H9 (cell line): ENCODE data around the gene RDM1. TPM values are rescaled to one million over a fixed set of nuclear protein-coding genes. Genes with fewer than 3 reads are reported as not detected.

ENCODE experiments used
- DNase-seq: peaks from one replicate; pipeline ENCODE4 v3.0.0-alpha.2; 2017
- H2AFZ ChIP-seq: one replicate; pipeline ENCODE4 v1.6.1; 2013; ENCODE audit warnings: mild to moderate bottlenecking, low read length, control low read depth, moderate library complexity
- H2AK5ac ChIP-seq: 2 replicates; pipeline ENCODE4 v1.6.1; 2013; ENCODE audit warnings: low read length, control low read depth, mixed read lengths; ENCODE audit not compliant: insufficient read length
- H2BK120ac ChIP-seq: one replicate; pipeline ENCODE4 v1.6.1; 2013; ENCODE audit warnings: low read depth, mild to moderate bottlenecking, low read length, control low read depth, inconsistent platforms; ENCODE audit not compliant: poor library complexity, severe bottlenecking
- H2BK12ac ChIP-seq: 2 replicates; pipeline ENCODE4 v1.6.1; 2013; ENCODE audit warnings: low read length, control low read depth, mixed read lengths, low read depth; ENCODE audit not compliant: insufficient read length
- H2BK15ac ChIP-seq: 2 replicates; pipeline ENCODE4 v1.6.1; 2013; ENCODE audit warnings: low read depth, low read length, control low read depth
- H2BK20ac ChIP-seq: one replicate; pipeline ENCODE4 v1.6.1; 2013; ENCODE audit warnings: low read depth, mild to moderate bottlenecking, low read length, control low read depth, inconsistent platforms; ENCODE audit not compliant: poor library complexity, severe bottlenecking
- H2BK5ac ChIP-seq: 2 replicates; pipeline ENCODE4 v1.6.1; 2013; ENCODE audit warnings: low read length, control low read depth, mixed read lengths; ENCODE audit not compliant: insufficient read length
- H3K14ac ChIP-seq: 2 replicates; pipeline ENCODE4 v1.6.1; 2013; ENCODE audit warnings: low read length, control low read depth; ENCODE audit not compliant: insufficient read depth
- H3K18ac ChIP-seq: 2 replicates; pipeline ENCODE4 v1.6.1; 2013; ENCODE audit warnings: low read depth, mild to moderate bottlenecking, mixed read lengths, low read length, control low read depth; ENCODE audit not compliant: insufficient read length
- H3K23ac ChIP-seq: 2 replicates; pipeline ENCODE4 v1.6.1; 2013; ENCODE audit warnings: low read length, control low read depth, mixed read lengths, low read depth; ENCODE audit not compliant: insufficient read length
- H3K23me2 ChIP-seq: 2 replicates; pipeline ENCODE4 v1.6.1; 2013; ENCODE audit warnings: low read depth, mild to moderate bottlenecking, mixed read lengths, low read length, control low read depth; ENCODE audit not compliant: insufficient read length, poor library complexity, severe bottlenecking
- H3K27ac ChIP-seq: 2 replicates; pipeline ENCODE4 v1.5.1; 2013; ENCODE audit warnings: low read length, control low read depth, mixed read lengths, low read depth; ENCODE audit not compliant: insufficient read length
- H3K27me3 ChIP-seq: 2 replicates; pipeline ENCODE4 v1.6.1; 2013; ENCODE audit warnings: low read length, control low read depth, inconsistent platforms; ENCODE audit not compliant: insufficient read depth
- H3K4ac ChIP-seq: 2 replicates; pipeline ENCODE4 v1.6.1; 2013; ENCODE audit warnings: low read depth, mild to moderate bottlenecking, control low read depth, inconsistent platforms, low read length, moderate library complexity
- H3K4me1 ChIP-seq: 2 replicates; pipeline ENCODE4 v1.6.1; 2013; ENCODE audit warnings: low read length, control low read depth, inconsistent platforms; ENCODE audit not compliant: insufficient read depth
- H3K4me2 ChIP-seq: 2 replicates; pipeline ENCODE4 v1.6.1; 2013; ENCODE audit warnings: low read length, control low read depth, mixed read lengths; ENCODE audit not compliant: insufficient read length, insufficient read depth
- H3K56ac ChIP-seq: 2 replicates; pipeline ENCODE4 v1.6.1; 2013; ENCODE audit warnings: low read depth, mild to moderate bottlenecking, mixed read lengths, low read length, control low read depth; ENCODE audit not compliant: insufficient read length
- H3K79me1 ChIP-seq: 2 replicates; pipeline ENCODE4 v1.6.1; 2013; ENCODE audit warnings: low read depth, mild to moderate bottlenecking, moderate library complexity, low read length, control low read depth, inconsistent platforms; ENCODE audit not compliant: insufficient read depth, poor library complexity, severe bottlenecking
- H3K79me2 ChIP-seq: 2 replicates; pipeline ENCODE4 v1.6.1; 2013; ENCODE audit warnings: low read length, control low read depth, inconsistent platforms; ENCODE audit not compliant: insufficient read depth
- H3K9ac ChIP-seq: 2 replicates; pipeline ENCODE4 v1.6.1; 2013; ENCODE audit warnings: low read length, control low read depth, mixed read lengths; ENCODE audit not compliant: insufficient read length; ENCODE audit errors: extremely low read depth
- H3K9me3 ChIP-seq: one replicate; pipeline ENCODE4 v1.6.1; 2013; ENCODE audit warnings: low read depth, low read length, inconsistent platforms; ENCODE audit not compliant: control insufficient read depth
- H3T11ph ChIP-seq: one replicate; pipeline ENCODE4 v1.6.1; 2013; ENCODE audit warnings: mild to moderate bottlenecking, low read length, control low read depth, inconsistent platforms
- H4K20me1 ChIP-seq: one replicate; pipeline ENCODE4 v1.6.1; 2013; ENCODE audit not compliant: control insufficient read depth, insufficient read length, insufficient read depth
- H4K5ac ChIP-seq: 2 replicates; pipeline ENCODE4 v1.6.1; 2013; ENCODE audit warnings: low read depth, mild to moderate bottlenecking, mixed read lengths, low read length, control low read depth; ENCODE audit not compliant: insufficient read length
- H4K8ac ChIP-seq: replicated peaks from 2 replicates; pipeline ENCODE4 v1.6.1; 2013; ENCODE audit warnings: low read length, control low read depth, mixed read lengths, low read depth; ENCODE audit not compliant: insufficient read length
- H4K91ac ChIP-seq: 2 replicates; pipeline ENCODE4 v1.6.1; 2013; ENCODE audit warnings: low read depth, mild to moderate bottlenecking, moderate library complexity, mixed read lengths, low read length, control low read depth; ENCODE audit not compliant: insufficient read length
- H3K27ac Mint-ChIP-seq, 3 experiments: 2 replicates in 2 of 3; 3 replicates in 1 of 3; pipeline ENCODE4 v1.8.0; 2020 to 2021; ENCODE audit warnings: mixed read lengths in 3 of 3, mild to moderate bottlenecking in 1 of 3, moderate library complexity in 1 of 3
- H3K27me3 Mint-ChIP-seq: 2 replicates; pipeline ENCODE4 v1.8.0; 2021; ENCODE audit warnings: low read depth, mild to moderate bottlenecking, moderate library complexity, mixed read lengths
- H3K36me3 Mint-ChIP-seq, 3 experiments: 2 replicates in 2 of 3; 3 replicates in 1 of 3; pipeline ENCODE4 v1.8.0; 2020 to 2021; ENCODE audit warnings: low read depth in 3 of 3, mixed read lengths in 3 of 3; ENCODE audit not compliant: insufficient read depth in 1 of 3
- H3K4me1 Mint-ChIP-seq, 2 experiments: 2 replicates each; pipeline ENCODE4 v1.8.0; 2020; ENCODE audit warnings: mixed read lengths in 2 of 2
- H3K4me3 Mint-ChIP-seq, 2 experiments: 2 replicates in 1 of 2; 3 replicates in 1 of 2; pipeline ENCODE4 v1.8.0; 2020 to 2021; ENCODE audit warnings: mild to moderate bottlenecking in 2 of 2, mixed read lengths in 2 of 2, moderate library complexity in 1 of 2
- H3K9me3 Mint-ChIP-seq, 2 experiments: 2 replicates in 1 of 2; 3 replicates in 1 of 2; pipeline ENCODE4 v1.8.0; 2020; ENCODE audit warnings: mild to moderate bottlenecking in 2 of 2, mixed read lengths in 2 of 2, moderate library complexity in 1 of 2
- CTCF ChIP-seq: fragments of 200-600 bp; sonication (generic); conservative IDR thresholded peaks from 3 replicates; pipeline ENCODE4 v1.8.0; 2021; ENCODE audit warnings: antibody characterized with exemption, mild to moderate bottlenecking
- WGBS: extraction: QIAGEN DNeasy Blood & Tissue Kit; methylation state at CpG from one replicate; pipeline ENCODE4 v1.1.7; 2013; ENCODE audit warnings: missing lambda C conversion rate, low lambda C conversion rate, mixed read lengths; ENCODE audit not compliant: insufficient read length; ENCODE audit errors: extremely low coverage; 5-methylcytosine and 5-hydroxymethylcytosine counted together
- total RNA-seq: library from RNA; stranded (reverse); gene quantifications from 2 replicates; pipeline ENCODE4 v1.2.1, GENCODE V29; 2021

The RDM1 gene
- total RNA-seq, 1 experiment from 2014 or later: 9.0 TPM

- no peak overlapping the region for H3K56ac ChIP-seq
- no peak overlapping the region for H2BK5ac ChIP-seq
- H3K27me3 ChIP-seq: no peaks in the 10 kb centered on the region
- no peak overlapping the region for H2AK5ac ChIP-seq
- H3K9me3 ChIP-seq: no peaks in the 10 kb centered on the region
- no peak overlapping the region for H2AFZ ChIP-seq
- H3T11ph ChIP-seq: no peak overlapping the region
- no peak for DNase-seq
- no peak overlapping the region for H3K4ac ChIP-seq
- no peak overlapping the region for H3K14ac ChIP-seq
- Mint-ChIP-seq H3K9me3 (no peaks in the 10 kb centered on the region), H3K36me3 (no peaks in the 10 kb centered on the region), H3K27ac (no peak overlapping the region), H3K27me3 (no peaks in the 10 kb centered on the region; the same call in 1 of the 2 replicates), H3K4me3 (no peak overlapping the region), H3K4me1 (peaks cover 2 to 8% of the 10 kb centered on the region in 2 experiments)
- H2BK12ac ChIP-seq: no peak overlapping the region
- no peak overlapping the region for H4K8ac ChIP-seq
- no peaks in the 10 kb centered on the region for H3K79me2 ChIP-seq
- H3K4me1 ChIP-seq: no peaks in the 10 kb centered on the region; the same call in 1 of the 2 replicates
- H4K20me1 ChIP-seq: no peaks in the 10 kb centered on the region
- H3K79me1 ChIP-seq: no peaks in the 10 kb centered on the region
- no peak overlapping the region for H3K23ac ChIP-seq
- H3K23me2 ChIP-seq: no peaks in the 10 kb centered on the region
- H3K4me2 ChIP-seq: no peak overlapping the region
- H4K5ac ChIP-seq: no peak overlapping the region
- H3K18ac ChIP-seq: no peak overlapping the region
- H4K91ac ChIP-seq: no peak overlapping the region
- H3K27ac ChIP-seq: no peak overlapping the region
- WGBS: no CpG with 5 or more reads among the region's 14 CpGs
- H2BK120ac ChIP-seq: no peak overlapping the region
- H3K9ac ChIP-seq: no peak overlapping the region
- no peak overlapping the region for H2BK20ac ChIP-seq
- H2BK15ac ChIP-seq: no peak overlapping the region
- no peak for TF ChIP-seq CTCF
Observed at GRCh38 chr17:35895636-35896587, 34.7 kb downstream of the RDM1 start.
